GM19351 (cell line): ENCODE results near the gene KRTAP19-1.
A peak's percentile ranks its signal among the peaks of the same experiment; 100 is the strongest.
"Not testable (repeated sequence)": the region's sequence is repeated elsewhere in the genome, so short reads cannot be mapped to it uniquely, and the experiment has no call there.

ENCODE experiments used
- ATAC-seq: cut with Tn5 transposase; IDR thresholded peaks from one replicate; pipeline ENCODE4 v1.9.1; 2021; ENCODE audit warnings: mild to moderate bottlenecking, moderate library complexity; ENCODE audit not compliant: unreplicated experiment

Gene KRTAP19-1

DNA sequence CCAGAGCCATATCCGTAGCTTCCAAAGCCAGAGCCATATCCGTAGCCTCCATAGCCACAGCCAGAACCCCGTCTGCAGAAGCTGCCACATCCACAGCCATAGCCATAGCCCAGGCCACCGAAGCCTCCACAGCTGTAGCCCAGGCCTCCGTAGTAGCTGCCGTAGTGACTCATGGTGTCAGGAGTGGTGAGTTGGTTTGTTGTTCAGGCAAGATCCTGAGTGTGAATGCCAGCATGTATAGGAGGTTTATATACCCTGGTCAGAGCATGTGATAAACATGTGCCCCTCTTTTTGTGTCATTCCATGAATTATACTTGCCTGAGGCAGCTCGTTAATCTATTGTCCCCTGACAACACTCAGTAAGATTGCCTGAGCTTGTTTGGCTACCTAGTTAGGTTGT lies at the start of gene KRTAP19-1:
Gene KRTAP19-1, minus strand, starts transcription at position 223 of the 400 bp plus-strand sequence. Its CDS starts 50 bp downstream, at position 173.
- no peak for ATAC-seq

DNA sequence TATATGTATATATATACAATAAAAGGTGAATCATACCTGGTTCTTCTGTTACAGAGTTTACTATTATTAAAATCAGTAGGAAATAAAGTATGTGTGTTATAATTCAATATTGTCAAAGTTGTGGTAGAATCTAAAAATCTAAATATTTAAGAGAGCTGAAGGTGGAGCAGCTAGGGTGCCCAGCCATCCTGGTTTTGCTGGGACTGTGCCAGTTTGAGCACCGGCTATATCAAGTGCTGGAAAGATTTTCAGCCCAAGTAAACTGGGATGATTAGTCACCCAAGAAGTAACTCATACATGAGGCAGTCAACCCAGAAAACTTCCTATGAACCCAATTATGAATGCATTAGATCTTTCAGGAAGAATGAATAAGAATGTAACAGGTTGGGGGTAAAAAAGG lies 38.7 kb upstream of the KRTAP19-1 start:
- ATAC-seq, result no peak

DNA sequence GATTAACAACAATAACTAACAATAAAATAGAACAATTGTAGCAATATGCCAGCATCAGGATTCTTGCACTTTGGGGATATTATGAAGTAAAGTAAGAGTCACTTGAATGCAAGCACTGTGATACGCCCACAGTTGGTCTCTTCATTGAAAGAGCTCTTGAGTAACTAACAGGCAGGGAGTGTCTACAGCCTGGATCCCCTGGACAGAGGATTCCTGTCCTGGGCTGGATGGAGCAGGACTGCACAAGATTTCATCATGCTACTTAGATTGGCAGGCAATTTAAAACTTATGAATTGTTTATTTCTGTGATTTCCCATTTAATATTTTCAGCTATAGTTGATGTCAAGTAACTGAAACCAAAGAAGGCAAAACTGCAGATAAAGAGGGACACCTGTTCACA lies 35.5 kb upstream of the KRTAP19-1 start:
- no peak for ATAC-seq

DNA sequence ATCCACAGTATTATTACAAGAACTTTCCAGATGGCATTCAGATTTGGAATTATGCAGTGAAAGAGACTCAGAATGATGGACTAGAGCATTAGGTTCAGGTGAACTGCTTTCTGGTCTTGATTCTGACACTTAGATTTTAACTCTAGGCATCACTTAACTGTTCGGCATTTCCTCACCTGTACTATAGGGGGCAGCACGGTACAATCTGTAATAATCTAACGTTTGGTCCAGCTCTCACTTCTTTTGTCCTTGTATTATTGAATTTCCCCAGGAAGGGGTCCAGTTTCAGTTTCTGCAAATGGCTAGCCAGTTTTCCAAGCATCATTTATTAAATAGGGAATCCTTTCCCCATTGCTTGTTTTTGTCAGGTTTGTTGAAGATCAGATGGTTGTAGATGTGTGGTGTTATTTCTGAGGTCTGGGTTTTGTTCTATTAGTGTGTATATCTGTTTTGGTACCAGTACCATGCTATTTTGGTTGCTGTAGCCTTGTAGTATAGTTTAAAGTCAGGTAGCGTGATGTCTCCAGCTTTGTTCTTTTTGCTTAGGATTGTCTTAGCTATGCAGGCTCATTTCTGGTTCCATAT lies 25.5 kb upstream of the KRTAP19-1 start:
- not testable (repeated sequence) for ATAC-seq

DNA sequence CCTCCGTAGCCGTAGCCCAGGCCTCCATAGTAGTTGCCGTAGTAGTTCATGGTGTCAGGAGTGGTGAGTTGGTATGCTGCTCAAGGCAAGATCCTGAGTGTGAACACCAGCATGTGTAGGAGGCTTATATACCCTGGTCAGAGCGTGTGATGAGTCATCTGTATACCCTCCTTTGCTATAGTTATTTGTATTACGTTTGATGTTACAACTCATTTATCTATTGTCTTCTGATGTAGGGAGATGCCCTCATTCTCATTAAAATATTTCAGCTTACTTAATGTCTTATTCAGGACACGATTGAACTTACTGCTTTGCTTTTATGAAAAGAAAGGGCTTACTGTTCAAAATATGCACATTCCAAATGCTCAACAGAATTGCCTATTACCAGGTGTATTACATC lies 21.9 kb upstream of the KRTAP19-1 start, which contains the start of gene KRTAP19-5:
Gene KRTAP19-5, minus strand, starts transcription at position 101 of the 400 bp plus-strand sequence. Its CDS starts 51 bp downstream, at position 50.
- no peak for ATAC-seq

DNA sequence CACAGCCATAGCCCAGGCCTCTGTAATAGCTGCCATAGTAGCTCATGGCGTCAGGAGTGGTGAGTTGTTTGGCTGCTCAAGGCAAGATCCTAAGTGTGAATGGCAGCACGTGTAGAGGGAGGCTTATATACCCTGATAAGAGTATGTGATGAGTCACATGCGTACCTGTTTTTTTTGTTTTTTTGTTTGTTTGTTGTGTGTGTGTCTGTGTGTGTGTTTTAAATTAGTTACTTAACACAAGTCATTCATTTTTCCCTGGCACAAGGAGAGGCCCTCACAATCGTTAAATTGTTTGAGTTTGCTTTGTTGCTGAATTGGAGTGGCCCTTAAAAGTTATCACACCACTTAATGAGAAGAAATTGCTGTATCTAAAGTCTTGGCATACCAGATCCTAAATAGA lies 16.9 kb upstream of the KRTAP19-1 start, which contains the start of gene KRTAP19-4:
Gene KRTAP19-4, minus strand, starts transcription at position 101 of the 400 bp plus-strand sequence. Its CDS starts 55 bp downstream, at position 46.
- ATAC-seq, result no peak

DNA sequence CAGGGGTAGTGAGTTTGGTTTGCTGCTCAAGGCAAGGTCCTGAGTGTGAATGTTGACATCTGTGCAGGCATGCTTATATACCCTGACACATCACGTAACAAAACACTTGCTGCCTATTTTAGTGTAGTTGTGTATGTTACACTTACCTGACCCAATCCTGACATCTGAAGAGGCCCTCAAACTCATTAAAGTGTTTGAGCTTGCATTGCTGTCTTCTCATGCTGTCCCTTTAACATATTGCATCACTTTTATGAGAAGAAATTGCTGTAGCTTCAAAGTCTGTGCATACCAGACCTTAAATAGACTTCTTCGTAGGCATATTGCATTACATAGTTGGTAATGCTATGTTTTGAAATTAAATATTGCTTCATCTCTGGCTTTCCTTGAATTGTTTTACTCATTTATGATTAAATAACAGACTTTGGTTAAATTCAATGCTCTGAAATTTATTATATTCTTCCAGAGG lies 11.8 kb upstream of the KRTAP19-1 start, which contains the start of gene KRTAP19-3:
Gene KRTAP19-3, minus strand, starts transcription at position 51 of the 466 bp plus-strand sequence. CDS start 56 bp downstream, outside the sequence.
- no peak for ATAC-seq

DNA sequence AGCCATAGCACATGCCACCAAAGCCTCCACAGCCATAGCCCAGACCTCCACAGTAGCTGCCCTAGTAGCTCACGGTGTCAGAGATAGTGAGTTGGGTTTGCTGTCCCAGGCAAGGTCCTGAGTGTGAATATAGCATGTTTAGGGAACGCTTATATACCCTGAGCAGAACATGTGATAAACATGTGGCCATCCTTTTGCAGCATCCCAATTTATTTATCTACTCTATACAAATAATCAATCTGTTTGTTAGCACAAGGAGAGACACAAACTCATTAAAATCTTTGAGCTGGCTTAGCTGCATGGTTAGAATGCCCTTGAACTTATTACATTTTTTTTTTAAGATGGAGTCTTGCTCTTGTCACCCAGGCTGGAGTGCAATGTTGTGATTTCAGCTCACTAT lies 7.2 kb upstream of the KRTAP19-1 start, which contains the start of gene KRTAP19-2:
Gene KRTAP19-2, minus strand, starts transcription at position 101 of the 400 bp plus-strand sequence. Its CDS starts 88 bp downstream, at position 13.
- ATAC-seq, result no peak

DNA sequence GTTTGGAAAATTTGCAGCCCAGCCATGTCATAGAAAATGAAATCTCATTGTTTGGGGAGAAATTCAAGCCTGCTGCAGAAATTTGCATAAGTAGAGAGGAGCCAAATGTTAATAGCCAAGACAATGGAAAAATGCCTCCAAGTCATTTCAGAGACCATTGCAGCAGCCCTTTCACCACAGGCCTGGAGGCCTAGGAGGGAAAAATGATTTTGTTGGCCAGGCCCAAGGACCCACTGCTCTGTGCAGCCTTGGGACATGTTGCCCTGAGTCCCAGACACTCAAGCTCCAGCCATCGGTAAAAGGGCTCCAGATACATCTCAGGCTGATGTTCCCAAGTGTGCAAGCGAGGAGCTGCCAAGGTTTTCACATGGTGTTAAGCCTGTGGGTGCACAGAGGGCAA lies 6.0 kb upstream of the KRTAP19-1 start:
- no peak for ATAC-seq

DNA sequence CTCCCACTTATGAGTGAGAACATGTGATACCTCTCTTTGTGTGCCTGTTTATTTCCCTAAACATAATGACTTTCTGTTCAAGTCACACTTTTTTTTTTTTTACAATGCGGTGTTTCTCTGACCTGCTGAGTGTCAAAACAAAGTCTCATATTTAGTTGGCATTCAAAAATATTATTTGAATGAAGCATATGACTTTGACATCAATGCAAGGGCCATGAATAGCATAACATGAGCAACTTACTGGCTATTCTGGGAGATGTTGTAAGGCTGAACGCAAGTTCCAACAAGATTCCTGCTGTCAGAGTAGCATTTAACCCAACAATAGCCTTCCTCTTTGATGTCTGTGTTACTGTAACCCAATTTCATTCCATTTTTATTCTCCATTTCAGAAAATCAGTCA lies 2.0 kb upstream of the KRTAP19-1 start:
- ATAC-seq, result no peak

DNA sequence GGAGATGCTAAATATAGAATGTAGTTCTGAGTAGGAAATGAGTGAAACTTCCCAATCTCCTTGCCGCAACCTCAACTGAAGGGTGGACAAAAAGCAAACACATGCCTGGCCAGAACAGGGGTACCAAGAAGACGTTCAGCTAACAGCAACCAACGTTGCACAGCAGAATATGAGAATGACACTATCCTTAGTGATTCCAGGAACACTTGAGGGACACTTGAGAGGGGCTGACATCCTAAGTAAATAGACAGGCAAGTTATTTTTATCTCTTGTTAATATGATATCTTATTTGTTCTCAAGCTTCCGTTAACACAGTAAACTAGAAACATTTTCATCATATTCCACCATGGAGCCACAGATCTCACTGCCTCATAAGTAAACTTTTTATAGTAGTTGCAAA lies 908 bp downstream of the KRTAP19-1 start:
- no peak for ATAC-seq

DNA sequence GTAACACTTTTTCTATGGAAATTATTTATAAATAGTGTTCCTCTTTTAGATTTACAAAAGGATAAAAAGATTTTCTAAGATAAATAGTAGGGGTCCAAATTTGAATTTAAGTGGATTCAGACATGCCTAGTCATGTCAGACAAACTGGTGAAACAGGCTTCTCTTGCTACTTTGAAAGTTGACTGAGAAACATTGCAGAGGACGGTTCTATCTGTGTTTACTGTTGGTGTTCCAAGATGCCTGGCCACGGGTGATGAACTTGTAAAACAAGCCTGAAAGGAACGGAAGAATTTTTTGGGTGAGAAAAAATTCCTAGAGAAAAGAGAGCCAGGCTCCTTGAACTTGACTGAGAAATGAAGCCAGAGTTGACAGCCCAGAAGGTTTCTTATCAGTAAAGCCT lies 2.2 kb downstream of the KRTAP19-1 start:
- no peak for ATAC-seq

DNA sequence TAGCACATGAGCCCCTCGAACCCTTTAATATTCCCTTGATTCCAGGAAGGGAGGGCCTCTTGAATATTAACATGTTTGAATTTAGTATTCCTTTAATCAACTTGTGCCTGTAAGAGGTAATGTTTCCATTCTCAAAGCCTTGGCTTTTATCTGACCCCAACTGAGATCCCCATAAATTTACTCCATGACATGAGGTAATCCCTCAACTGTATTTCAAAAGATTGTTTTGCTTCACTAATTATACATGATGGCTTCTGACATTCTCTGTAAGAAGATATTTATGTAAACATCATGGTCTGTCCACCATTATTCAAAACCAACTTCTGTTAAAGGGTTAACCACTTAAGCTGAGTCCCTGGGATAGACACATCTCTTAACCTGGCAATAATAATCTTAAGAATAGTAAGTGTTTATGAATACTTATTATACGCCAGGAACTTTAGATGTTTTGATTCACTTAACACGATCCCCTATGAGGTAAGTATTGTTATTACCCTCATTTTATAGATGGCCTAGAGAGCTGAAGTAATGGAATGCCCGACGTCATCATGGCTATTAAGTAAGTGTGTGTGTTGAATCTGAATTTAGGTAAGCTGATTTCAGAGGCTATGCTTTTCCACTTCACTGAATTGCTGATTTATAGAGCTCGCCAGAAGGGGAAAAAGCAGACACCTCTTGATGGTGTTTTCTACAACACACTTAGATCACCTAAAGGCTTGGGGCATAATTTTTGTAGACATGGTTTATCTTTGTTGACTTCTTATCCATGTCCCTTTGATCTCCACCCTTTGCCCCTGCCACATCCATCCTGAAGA lies 11.1 kb downstream of the KRTAP19-1 start:
- no peak for ATAC-seq

DNA sequence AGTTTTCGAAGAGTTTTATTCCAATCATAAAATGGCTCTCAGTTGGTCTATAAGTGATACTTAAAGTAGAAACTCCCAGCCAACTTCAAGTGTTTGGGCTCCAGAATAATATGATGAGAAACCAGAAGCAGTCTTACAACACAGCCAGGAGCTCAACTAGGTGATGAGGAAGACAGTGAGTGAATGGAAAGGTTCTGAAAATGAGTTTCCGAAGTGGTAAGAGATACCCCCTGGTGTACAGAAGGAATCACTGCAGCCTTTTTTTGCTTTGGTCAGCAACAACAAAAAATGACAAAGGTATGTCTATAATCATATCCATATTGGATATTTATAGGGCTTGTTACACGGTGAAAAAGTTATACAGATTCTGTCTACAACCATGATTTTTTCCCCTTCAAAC lies 16.5 kb downstream of the KRTAP19-1 start:
- ATAC-seq, result no peak

DNA sequence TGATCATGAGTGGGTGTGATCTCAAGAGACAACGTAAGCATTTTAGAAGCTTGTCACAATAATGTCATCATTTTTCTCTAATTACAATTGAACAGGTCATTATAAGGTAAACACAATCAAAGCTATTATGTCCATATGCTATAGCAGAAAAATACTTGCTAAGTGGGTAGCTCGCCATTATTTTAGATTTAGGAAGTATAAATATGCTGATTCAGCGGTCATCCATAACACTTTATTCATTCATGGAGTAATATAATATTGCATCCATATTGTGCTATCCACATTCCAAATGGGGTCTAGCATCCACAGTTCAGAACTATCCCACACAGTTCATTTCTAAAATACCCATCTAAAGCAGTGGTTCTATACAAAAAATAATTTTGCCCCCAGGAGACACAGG lies 31.7 kb downstream of the KRTAP19-1 start:
- ATAC-seq, result no peak

DNA sequence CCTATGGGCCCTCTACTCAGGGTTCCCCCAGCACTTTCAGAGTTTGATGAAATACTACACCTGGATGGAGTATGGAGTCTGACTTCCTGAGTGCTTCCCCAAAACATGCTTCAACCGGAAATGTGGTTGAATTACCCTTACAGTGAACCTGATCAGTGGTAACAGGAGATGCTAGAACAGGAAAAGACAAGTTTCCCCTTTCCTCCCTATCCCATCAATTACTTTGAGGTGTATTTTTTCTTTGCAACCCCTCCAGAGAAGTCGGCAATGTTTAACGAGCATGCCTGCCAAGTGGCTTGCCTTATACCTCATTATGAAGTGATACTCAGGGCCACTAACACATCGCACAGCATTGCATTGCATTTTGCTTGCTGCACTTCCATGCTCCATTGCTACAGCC lies 33.1 kb downstream of the KRTAP19-1 start:
- ATAC-seq, result no peak

DNA sequence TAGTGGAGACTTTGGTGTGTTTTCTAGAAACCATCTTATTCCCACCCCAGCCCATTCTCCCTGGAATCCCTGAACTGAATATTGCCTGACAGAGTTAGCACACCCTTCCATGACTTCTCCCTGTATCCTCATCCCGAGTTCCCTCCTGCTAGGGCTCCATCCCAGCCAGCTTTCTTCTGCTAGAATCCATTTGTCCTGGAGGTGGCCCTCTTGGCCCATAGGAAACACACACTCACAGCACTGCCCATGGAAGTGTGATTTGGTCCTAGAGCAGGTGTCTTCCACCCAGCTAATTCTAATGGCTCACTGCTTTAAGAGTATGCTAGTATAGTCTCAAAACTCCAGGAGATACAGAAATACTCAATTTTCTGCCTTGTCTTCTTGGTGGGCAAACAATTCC lies 36.0 kb downstream of the KRTAP19-1 start:
- no peak for ATAC-seq

DNA sequence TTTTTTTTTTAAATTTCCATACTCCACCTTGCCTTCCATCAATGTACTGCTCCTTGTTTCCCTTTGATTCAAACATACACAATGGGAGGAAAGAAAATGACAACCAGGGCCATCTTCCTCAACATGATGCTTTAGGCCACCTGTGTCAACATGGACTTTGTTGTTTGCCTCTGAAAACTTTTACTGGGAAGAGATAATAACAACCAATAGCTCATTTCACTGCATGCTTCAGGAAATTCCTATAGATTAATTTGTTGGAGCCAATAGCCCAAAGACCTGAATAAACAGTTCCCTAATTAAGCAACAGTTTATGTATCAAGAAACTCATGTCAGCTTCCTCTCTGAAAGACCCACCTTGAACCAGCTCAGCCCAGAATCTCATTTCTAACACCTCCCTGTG lies 36.9 kb downstream of the KRTAP19-1 start:
- ATAC-seq, result no peak

DNA sequence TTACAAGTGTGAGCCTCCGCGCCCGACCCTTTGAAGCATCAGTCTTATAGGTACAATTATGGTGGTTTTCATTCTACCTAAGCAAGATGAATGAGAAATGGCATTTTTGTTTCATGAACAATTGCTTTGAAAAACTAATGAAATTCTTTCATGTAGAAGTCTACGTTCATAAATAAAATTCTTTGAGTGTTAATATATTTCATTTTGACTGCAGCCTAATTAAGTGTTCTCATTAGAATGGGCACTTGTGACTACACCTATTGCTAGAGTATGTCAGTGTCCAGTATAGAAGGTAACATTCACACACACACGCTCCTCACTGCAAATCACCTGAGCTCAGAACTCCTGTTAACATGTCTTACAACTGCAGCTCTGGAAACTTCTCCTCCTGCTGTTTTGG lies 40.2 kb downstream of the KRTAP19-1 start, which contains the start of gene KRTAP15-1:
Gene KRTAP15-1, plus strand, starts transcription at position 301 of the 400 bp plus-strand sequence. Its CDS starts 53 bp downstream, at position 354.
- no peak for ATAC-seq

DNA sequence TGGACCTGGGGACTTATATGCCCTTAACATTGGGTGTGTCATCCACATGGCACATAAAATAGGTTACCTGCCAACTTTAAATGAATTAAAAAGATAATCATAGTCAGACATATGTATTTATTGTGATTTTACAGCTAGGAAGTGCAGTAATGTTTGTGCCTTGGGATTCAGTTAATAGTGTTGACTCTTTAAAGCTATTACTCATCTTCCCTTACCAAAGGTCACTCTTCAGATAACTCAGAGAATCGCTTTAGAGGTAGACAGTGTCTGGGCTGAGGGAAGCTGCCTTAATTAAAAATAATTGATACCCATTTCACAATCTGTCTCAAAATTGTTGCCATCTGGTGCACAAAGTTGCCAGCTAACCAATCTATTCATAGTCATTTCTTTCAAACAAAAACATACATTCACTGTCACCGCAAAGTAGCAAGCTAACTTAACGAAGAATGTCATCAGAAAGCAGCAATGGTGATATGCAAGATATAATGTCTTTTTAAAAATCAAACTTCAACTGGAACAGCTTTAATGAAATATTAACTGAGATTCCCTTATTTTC lies 43.1 kb downstream of the KRTAP19-1 start:
- ATAC-seq, result no peak

DNA sequence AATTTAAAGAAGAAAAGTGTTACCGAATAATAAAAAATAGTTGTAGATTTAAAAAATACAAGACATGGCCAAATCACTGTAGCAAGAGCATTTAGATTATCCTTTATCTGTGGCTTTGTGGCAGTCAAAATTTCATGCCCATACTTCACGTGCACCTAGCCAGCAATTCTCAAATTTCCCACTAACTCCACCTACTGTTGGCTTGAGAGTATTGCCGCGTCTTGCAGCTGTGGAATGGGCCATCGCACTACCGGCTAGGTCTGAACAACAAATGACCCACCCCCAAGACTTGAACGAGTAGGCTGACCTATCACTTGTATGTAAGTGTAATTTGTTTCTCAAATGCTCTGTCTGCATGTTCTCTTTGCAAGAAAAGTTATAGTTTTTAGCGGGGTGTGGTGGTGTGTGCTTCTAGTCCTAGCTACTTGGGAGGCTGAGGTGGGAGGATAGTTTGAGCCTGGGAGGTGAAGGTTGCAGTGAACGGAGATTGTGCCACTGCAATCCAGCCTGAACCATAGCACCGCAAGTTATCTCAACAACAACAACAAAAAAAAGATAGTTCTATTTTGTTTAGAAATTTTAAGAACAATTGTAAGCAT lies 46.0 kb downstream of the KRTAP19-1 start:
- peak; percentile 74 for ATAC-seq
